Activated CD4-positive, CD25-positive, alpha-beta regulatory T cell treated with anti-CD3 and anti-CD28 coated beads, Interleukin-2, amount 50 U/mL, for 16 hours (primary cell): ENCODE measurements around the gene RNASE3.
"Not testable (repeated sequence)": the region's sequence is repeated elsewhere in the genome, so short reads cannot be mapped to it uniquely, and the experiment has no call there.

ENCODE experiments used
- DNase-seq: peaks from one replicate; pipeline ENCODE4 v3.0.0-alpha.2; 2020; ENCODE audit warnings: low read depth, low spot score

RNASE3 gene

DNA sequence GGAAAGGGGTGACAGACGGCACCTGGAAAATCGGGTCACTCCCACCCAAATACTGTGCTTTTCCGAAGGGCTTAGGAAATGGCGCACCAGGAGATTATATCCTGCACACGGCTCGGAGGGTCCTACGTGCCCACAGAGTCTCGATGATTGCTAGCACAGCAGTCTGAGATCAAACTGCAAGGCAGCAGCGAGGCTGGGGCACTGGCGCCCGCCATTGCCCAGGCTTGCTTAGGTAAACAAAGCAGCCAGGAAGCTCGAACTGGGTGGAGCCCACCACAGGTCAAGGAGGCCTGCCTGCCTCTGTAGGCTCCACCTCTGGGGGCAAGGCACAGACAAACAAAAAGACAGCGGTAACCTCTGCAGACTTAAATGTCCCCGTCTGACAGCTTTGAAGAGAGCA, 19.6 kb downstream of the RNASE3 start:
- DNase-seq, result not testable (repeated sequence)

DNA sequence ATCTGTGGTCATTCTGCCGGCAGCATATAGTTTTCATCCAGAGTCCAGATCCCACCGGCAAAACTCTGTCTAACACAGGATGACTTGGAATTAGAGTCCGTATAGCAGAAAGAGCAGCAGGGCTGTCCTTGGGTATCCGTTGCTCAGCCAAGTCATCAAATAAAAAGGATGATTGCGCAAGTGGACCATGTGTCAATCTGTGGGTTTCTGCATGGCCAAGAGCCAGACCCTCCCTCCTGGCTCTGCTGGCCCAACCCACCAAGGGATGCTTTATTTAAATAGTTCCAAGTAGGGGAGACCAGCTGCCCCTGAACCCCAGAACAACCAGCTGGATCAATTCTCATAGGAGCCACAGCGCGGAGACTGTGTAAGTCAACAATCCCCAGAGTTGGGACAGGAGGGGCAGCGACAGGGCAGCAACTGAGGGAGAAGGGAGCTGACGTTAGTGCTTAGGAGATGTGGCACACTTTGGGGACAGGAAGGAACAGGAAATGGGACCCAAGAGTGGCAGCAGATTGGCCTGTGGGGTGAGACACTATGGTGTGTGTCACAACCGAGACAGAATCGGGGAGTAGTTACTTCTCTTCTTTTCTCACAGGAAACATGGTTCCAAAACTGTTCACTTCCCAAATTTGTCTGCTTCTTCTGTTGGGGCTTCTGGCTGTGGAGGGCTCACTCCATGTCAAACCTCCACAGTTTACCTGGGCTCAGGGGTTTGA, 28.0 kb downstream of the RNASE3 start:
- not testable (repeated sequence) for DNase-seq

DNA sequence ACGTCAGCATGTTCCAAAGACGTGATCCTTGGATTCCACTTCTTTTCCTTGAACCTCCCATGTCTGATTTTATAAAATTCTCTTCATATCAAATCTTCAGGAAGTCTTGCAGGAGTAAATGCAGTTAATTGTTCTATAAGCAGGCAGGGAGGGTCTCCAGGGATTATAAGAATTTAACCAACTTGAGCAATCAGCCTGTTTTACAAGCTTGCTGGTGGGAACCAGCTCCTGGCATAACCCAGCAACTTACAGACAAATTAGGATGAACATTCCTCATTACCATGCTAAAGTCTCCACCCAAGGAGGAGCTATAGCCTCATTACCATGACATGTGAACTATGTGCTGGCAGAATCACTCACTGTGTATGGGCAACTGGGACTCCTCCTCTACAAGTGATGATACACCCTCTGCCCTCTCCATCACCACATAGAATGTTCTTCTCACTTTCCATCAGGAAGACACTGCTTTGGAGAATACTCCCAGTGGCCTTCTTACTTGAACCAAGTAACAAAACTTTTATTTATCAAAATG, 32.6 kb downstream of the RNASE3 start:
- DNase-seq, result not testable (repeated sequence)

DNA sequence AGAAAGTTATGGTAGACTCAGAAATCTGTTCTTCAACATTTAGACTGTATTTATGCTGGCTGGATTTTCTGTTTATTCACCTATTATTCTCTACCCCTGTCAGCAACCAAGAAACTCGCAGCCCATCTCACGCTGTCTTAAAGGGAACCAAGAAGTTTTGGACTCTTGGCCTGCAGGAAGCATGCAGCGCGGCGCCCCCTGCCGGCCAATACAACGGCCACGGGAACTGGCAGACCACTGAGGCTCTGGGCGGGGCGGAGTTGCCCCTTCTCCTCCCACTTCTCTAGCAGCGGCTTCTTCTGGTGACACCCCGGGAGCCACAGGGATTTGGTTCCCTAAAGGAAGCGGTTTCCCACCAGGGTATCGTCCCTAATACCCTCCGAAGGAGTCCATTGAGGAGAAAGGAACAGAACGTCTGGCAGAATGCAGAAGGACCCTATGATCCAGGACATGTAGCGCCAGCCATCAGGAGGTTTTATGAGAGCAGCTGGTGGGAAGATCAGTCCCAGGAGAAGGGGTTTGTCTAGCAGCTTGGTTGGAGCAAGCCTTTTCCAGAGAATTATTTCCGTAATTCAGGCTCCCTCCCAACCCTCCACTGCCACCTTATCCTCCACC, 43.1 kb downstream of the RNASE3 start:
- DNase-seq, result no peak

DNA sequence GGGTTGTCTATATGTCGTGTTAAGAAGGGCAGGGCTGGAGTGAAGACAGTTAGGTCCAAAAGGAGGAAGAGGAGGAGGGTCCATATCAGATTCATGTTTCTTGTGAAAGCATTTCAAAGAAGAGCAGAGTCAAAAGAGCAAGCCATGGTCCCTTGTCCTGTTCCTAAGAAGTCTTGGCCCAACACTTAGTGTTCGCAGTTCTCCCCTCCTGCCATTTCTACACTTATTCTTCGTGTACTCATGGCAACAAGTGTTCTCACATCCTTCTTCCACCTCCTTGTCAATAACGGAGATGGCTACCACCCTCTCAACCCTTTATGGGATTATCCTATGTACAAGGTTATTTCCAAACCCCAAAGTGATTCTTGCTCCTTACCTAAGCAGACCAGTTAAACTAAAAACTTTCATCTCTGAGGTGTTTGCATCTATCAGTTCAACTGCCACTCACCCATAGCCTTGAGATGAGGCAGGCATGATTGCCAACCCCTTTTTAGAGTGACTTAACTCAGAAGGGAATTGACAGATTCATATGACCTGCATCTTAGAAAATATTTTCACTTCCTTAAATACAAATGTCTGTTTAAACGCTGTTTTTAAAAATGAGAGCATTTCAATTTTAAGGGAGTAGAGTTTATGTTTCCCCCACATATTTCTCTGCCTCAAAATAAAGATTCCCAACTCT, 44.3 kb downstream of the RNASE3 start:
- no peak for DNase-seq
